GM10248 (cell line): ENCODE results near the gene DOCK6.

Experiments used
- CTCF ChIA-PET: fragments of 300-600 bp; sonication (Branson Sonifier 250); formaldehyde crosslinking; extraction: SDS; loops from one replicate; lab custom pipeline; 2021; ENCODE audit warnings: antibody characterized with exemption; lab: Yijun Ruan, JAX
- POLR2A ChIA-PET: fragments of 350-650 bp; sonication (Branson Sonifier 250); formaldehyde crosslinking; extraction: SDS; loops from one replicate; lab custom pipeline; 2020; ENCODE audit warnings: antibody characterized with exemption; lab: Yijun Ruan, JAX
- DNase-seq: peaks from one replicate; pipeline ENCODE4 v3.0.0; 2012; ENCODE audit errors: extremely low spot score
- CTCF ChIP-seq: IDR thresholded peaks from 2 replicates; pipeline ENCODE4 v1.5.1; 2012; ENCODE audit warnings: mild to moderate bottlenecking, low read depth; ENCODE audit errors: extremely low read depth, missing control alignments, control extremely low read depth

The DOCK6 gene

GRCh38 chr19:11274533-11275086, 12.3 kb upstream of the DOCK6 start:
- CTCF ChIA-PET = interaction anchor here (0.7 to 2.7 kb wide), 5 partner anchors 12 to 208 kb away, joined by 3 to 9 read pairs (median 4); no protein-coding TSS in a partner anchor
- DNase-seq = no peak
- POLR2A ChIA-PET = no interaction called here
- TF ChIP-seq CTCF = no peak

- no peak for TF ChIP-seq CTCF
- CTCF ChIA-PET = interaction anchor here (1.0 to 2.7 kb wide), 3 partner anchors 13 to 209 kb away, joined by 4 to 9 read pairs (median 5); no protein-coding TSS in a partner anchor
- DNase-seq = no peak
- POLR2A ChIA-PET = no interaction called here
Measured at GRCh38 chr19:11273989-11274388, 11.7 kb upstream of the DOCK6 start.

- CTCF ChIA-PET = interaction anchor here (1.0 to 1.1 kb wide), 2 partner anchors 17 to 21 kb away, joined by 4 to 5 read pairs; no protein-coding TSS in a partner anchor
- no peak for TF ChIP-seq CTCF
- POLR2A ChIA-PET = no interaction called here
- no peak for DNase-seq
Measured at GRCh38 chr19:11273296-11273695, 11.0 kb upstream of the DOCK6 start.

GRCh38 chr19:11269408-11269807, 7.1 kb upstream of the DOCK6 start:
- no peak for DNase-seq
- ChIA-PET POLR2A (no interaction called here), CTCF (interaction anchor here (1.3 kb wide), 1 partner anchor 26 kb away, joined by 4 read pairs; no protein-coding TSS in a partner anchor)
- TF ChIP-seq CTCF = no peak

- DNase-seq = no peak
- POLR2A ChIA-PET = interaction anchor here (0.5 kb wide), 1 partner anchor 38 kb away, joined by 4 read pairs; no protein-coding TSS in a partner anchor
- CTCF ChIA-PET = interaction anchor here (1.3 kb wide), 1 partner anchor 25 kb away, joined by 4 read pairs; no protein-coding TSS in a partner anchor
- TF ChIP-seq CTCF = no peak
Measured at GRCh38 chr19:11268783-11269267, 6.5 kb upstream of the DOCK6 start.

- POLR2A ChIA-PET = no interaction called here
- CTCF ChIA-PET = interaction anchor here (0.8 kb wide), 1 partner anchor 27 kb away, joined by 3 read pairs; no protein-coding TSS in a partner anchor
- no peak for TF ChIP-seq CTCF
- DNase-seq = no peak
Measured at GRCh38 chr19:11267316-11268085, 5.2 kb upstream of the DOCK6 start.
